Stomach (tissue), 9 donors: Measurements from ENCODE around the gene GZMM. TPM values are rescaled to one million over a fixed set of nuclear protein-coding genes. Genes with fewer than 3 reads are reported as not detected.

Experiments used
- DNase-seq, 2 donors: peaks; one replicate each; pipeline versions ENCODE4 v3.0.0 to v3.0.0-alpha.2; 2013 to 2019
- H3K27ac ChIP-seq, 5 donors: fragments of 200-600 bp in 4 of 5; sonication (generic) in 4 of 5; one replicate each; pipeline ENCODE4 v1.5.1; 2013 to 2019; ENCODE audit warnings: mild to moderate bottlenecking in 1 of 5, moderate library complexity in 1 of 5
- H3K27me3 ChIP-seq, 3 donors: fragments of 200-600 bp; sonication (generic); one replicate each; pipeline ENCODE4 v1.5.1; 2017 to 2019; ENCODE audit warnings: mixed run types in 1 of 3
- H3K36me3 ChIP-seq, 4 donors: fragments of 200-600 bp; sonication (generic); 1 replicate in 3 of 4; 2 replicates in 1 of 4; pipeline ENCODE4 v1.5.1; 2016 to 2019
- H3K4me1 ChIP-seq, 4 donors: fragments of 200-600 bp; sonication (generic); one replicate each; pipeline ENCODE4 v1.5.1; 2016 to 2019
- H3K4me3 ChIP-seq, 4 donors: fragments of 200-600 bp; sonication (generic) in 3 of 4; one replicate each; pipeline ENCODE4 v1.5.1; 2016 to 2019; ENCODE audit warnings: mild to moderate bottlenecking in 1 of 4
- H3K9me3 ChIP-seq, 4 donors: fragments of 200-600 bp; sonication (generic); one replicate each; pipeline ENCODE4 v1.5.1; 2016 to 2019
- EP300 ChIP-seq: sonication (generic); formaldehyde crosslinking; IDR thresholded peaks from one replicate; pipeline ENCODE4 v1.6.1; 2017; ENCODE audit warnings: antibody characterized with exemption
- POLR2A ChIP-seq, 4 donors: fragments of 450-650 bp; IDR thresholded peaks; one replicate each; pipeline ENCODE4 v1.6.1; 2016; ENCODE audit warnings: antibody characterized with exemption in 4 of 4, control low read depth in 2 of 4, mild to moderate bottlenecking in 1 of 4, moderate library complexity in 1 of 4
- POLR2AphosphoS5 ChIP-seq, 3 donors: sonication (generic); formaldehyde crosslinking; IDR thresholded peaks; one replicate each; pipeline ENCODE4 v1.6.1; 2016; ENCODE audit warnings: antibody characterized with exemption in 3 of 3
- WGBS, 5 donors: extraction: QIAGEN DNeasy Blood & Tissue Kit in 3 of 5; methylation state at CpG; one replicate each; pipeline versions ENCODE4 v1.1.5 to v1.1.7; 2013 to 2018; 5-methylcytosine and 5-hydroxymethylcytosine counted together
- intact Hi-C: fragments of 100-400 bp; cut with DNase I; formaldehyde crosslinking; loops from one replicate; pipeline ENCODE4 v1.15.1; 2023; ENCODE audit warnings: low total_unique reads
- polyA plus RNA-seq, 3 donors: library from polyadenylated mRNA; stranded (reverse); fragments of 200-250 nt; gene quantifications; one replicate each; pipeline ENCODE4 v1.2.3, GENCODE V29; 2013
- total RNA-seq, 5 donors: library from RNA; depleted of rRNA; stranded (reverse); fragments of >200 nt; gene quantifications; one replicate each; pipeline versions ENCODE4 v1.1.0 to v1.2.3, GENCODE V29; 2014 to 2016
- TF ChIP-seq, protein P1 (sequence below), 7 experiments: fragments of 450-650 bp in 4 of 7; fragments of 200-600 bp in 3 of 7; sonication (generic) in 3 of 7; IDR thresholded peaks; one replicate each; pipeline ENCODE4 v1.5.1; 2016 to 2019; ENCODE audit warnings: antibody characterized with exemption in 7 of 7, control low read depth in 2 of 7, mild to moderate bottlenecking in 1 of 7
- donor health status: healthy with polysubstance abuse.
- donor health status: Bipolar disorder and iron deficiency.
- donor health status: healthy.

The GZMM gene
- total and polyA plus RNA-seq, 8 donors: 0.37 to 6.6 (median 0.93) TPM; not detected in 3

DNA sequence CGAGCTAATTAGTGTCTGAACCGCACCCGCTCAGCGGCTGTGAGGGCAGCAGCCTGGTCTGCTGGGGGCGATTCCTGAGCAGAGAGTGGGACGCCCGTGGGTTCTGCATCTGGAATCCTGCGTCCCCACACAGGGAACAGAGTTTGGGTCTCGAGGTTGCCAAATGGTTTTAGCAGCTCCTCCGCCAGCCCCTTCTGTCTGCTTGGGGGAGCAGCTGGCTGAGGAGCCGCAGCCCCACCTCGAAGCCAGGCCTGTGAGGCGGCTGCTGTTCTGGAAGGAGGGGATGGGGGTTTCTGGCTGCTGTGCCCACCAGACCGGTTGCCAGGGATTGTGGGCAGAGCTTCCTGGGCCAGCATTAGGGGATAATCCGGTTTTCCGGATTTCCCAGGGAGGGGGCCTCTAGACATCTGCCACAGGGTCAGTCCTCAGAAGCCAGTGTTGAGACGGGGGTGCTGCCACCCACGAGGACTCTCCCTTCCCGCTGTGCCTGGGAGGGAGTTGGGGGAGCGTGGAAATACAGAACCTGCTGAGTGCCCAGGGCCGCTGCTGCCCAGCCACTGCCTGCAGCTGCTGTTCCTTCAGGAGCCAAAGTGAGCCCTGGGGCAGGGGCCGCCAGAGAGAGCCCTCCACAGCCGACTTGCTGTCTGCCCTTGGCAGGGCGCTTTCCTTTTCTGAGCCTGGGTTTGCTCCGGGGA lies 10.3 kb upstream of the GZMM start:
- intact Hi-C loops: no loop called here
- H3K36me3 ChIP-seq: peaks cover 22 to 36% (median 31%) of the 10 kb centered on the region in 4 donors

DNA sequence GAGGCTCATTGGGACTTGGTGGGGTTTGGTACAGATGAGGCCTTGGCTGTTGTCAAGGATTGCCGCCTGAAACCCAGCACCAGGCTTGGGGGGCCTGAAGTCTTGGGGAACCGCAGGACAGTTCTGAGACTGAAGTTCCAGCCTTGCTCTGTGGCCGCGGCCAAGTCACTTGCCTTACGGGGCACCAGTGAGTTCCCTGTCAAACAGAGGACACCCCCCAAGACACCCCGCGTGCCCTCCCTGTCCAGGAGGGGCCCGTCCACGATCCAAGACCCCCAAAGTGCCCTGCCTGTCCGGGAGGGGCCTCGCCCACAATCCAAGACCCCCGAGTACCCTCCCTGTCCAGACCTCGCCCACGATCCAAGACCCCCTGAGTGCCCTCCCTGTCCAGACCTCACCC lies 9.8 kb upstream of the GZMM start:
- peak overlapping the region in 4 of 5 donors; percentile 89 to 99 (median 94) for H3K27ac ChIP-seq
- no peaks in the 10 kb centered on the region for H3K27me3 ChIP-seq
- H3K4me1 ChIP-seq: peaks cover 27 to 52% (median 41%) of the 10 kb centered on the region in 4 donors
- DNase-seq: no peak
- intact Hi-C loops: no loop called here
- no peak for TF ChIP-seq POLR2A (IDR thresholded peaks at IDR 0.05)
- no peak for TF ChIP-seq POLR2AphosphoS5 (IDR thresholded peaks at IDR 0.05)
- TF ChIP-seq, protein P1, sequence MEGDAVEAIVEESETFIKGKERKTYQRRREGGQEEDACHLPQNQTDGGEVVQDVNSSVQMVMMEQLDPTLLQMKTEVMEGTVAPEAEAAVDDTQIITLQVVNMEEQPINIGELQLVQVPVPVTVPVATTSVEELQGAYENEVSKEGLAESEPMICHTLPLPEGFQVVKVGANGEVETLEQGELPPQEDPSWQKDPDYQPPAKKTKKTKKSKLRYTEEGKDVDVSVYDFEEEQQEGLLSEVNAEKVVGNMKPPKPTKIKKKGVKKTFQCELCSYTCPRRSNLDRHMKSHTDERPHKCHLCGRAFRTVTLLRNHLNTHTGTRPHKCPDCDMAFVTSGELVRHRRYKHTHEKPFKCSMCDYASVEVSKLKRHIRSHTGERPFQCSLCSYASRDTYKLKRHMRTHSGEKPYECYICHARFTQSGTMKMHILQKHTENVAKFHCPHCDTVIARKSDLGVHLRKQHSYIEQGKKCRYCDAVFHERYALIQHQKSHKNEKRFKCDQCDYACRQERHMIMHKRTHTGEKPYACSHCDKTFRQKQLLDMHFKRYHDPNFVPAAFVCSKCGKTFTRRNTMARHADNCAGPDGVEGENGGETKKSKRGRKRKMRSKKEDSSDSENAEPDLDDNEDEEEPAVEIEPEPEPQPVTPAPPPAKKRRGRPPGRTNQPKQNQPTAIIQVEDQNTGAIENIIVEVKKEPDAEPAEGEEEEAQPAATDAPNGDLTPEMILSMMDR (IDR thresholded peaks at IDR 0.05): no peak
- TF ChIP-seq EP300: no peak
- no peaks in the 10 kb centered on the region for H3K9me3 ChIP-seq
- peak overlapping the region in 3 of 4 donors; percentile 97 to 100 (median 99) for H3K4me3 ChIP-seq
- 65 to 89% (median 83%) methylated on average over 7 to 14 of the region's 14 CpGs for WGBS, 5 donors
- H3K36me3 ChIP-seq: peaks cover 28 to 42% (median 37%) of the 10 kb centered on the region in 4 donors

More for the DNA sequence above, 10.3 kb upstream of the GZMM start:
- WGBS, 5 donors: 31 to 47% (median 36%) methylated on average over 6 to 25 of the region's 25 CpGs
- Histone ChIP-seq H3K4me3 (peak overlapping the region; percentile 97 to 100 (median 99)), H3K27me3 (peaks cover 0 to 3% (median 0%) of the 10 kb centered on the region in 3 donors), H3K9me3 (no peaks in the 10 kb centered on the region), H3K4me1 (peaks cover 27 to 52% (median 41%) of the 10 kb centered on the region in 4 donors), H3K27ac (peak overlapping the region; percentile 89 to 99 (median 96))
- no peak for TF ChIP-seq POLR2AphosphoS5 (IDR thresholded peaks at IDR 0.05)
- TF ChIP-seq EP300: no peak
- no peak for TF ChIP-seq POLR2A (IDR thresholded peaks at IDR 0.05)
- TF ChIP-seq, protein P1 (IDR thresholded peaks at IDR 0.05): no peak
- DNase-seq: no peak

DNA sequence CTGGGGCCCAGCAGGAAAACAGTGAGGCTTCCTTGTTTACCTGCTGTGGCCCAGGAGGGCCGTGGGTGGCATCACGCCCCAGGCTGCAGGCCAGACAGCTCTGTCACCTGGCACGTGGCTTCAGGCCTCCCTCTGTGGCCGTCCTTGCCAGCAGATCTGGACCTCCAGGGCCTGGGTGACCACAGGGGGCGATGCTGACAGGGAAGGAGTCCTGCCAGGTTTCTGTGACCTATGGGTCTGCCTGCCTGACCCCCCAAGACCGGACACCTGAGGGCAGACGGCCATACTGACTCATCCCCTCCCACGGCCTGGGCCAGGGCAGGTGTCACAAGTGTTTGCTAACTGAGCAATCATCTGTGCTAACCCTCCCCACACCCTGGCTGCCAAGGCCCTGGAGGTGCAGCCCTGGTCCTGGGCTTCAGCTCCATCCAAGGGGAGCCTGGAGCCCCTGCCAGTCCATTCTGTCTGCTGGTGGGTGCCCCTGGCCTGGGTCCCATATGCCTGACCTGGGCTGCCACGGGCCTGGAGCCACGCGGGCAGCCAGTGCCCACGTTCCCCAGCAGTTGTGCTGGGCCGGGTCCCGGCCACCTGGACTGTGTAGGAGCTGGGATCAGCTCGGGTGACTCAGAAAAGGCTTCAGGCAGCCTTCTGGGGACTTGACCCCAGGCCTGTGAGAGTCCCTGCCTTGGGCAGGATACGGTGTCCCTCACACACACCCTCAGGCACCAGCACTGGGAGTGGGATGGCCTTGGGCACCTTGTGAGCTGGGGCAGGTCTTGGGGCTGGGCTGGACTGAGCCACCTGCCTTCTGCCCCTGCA lies 8.6 kb upstream of the GZMM start:
- peaks cover 32 to 49% (median 44%) of the 10 kb centered on the region in 4 donors for H3K36me3 ChIP-seq
- no peak for DNase-seq
- TF ChIP-seq POLR2AphosphoS5 (IDR thresholded peaks at IDR 0.05): no peak
- no peak for TF ChIP-seq EP300
- TF ChIP-seq POLR2A (IDR thresholded peaks at IDR 0.05): no peak
- TF ChIP-seq, protein P1 (IDR thresholded peaks at IDR 0.05): no peak
- H3K4me3 ChIP-seq: no peak overlapping the region
- no peaks in the 10 kb centered on the region for H3K9me3 ChIP-seq
- H3K4me1 ChIP-seq: peaks cover 27 to 51% (median 41%) of the 10 kb centered on the region in 4 donors
- intact Hi-C loops: no loop called here
- 61 to 68% (median 66%) methylated on average over 14 to 16 of the region's 16 CpGs for WGBS, 5 donors
- H3K27ac ChIP-seq: peak overlapping the region in 2 of 5 donors; percentile 36 to 72
- H3K27me3 ChIP-seq: no peaks in the 10 kb centered on the region
